Retinal pigment epithelial cell (primary cell): ENCODE results near the gene DLGAP1.

Experiments used
- DNase-seq: peaks from one replicate; pipeline ENCODE4 v3.0.0-alpha.2; 2010; ENCODE audit warnings: low read depth
- H3K4me3 ChIP-seq: 2 replicates; pipeline ENCODE4 v1.5.1; 2011; ENCODE audit warnings: mild to moderate bottlenecking, low read length, control low read depth, moderate library complexity
- CTCF ChIP-seq: conservative IDR thresholded peaks from 2 replicates; pipeline ENCODE4 v1.5.1; 2011; ENCODE audit warnings: low read depth, low read length, control low read depth, inconsistent platforms

Gene DLGAP1

GRCh38 chr18:3815991-3816390 is 639.1 kb downstream of the DLGAP1 start:
- TF ChIP-seq CTCF = no peak
- H3K4me3 ChIP-seq = no peak overlapping the region
- no peak for DNase-seq

DNA sequence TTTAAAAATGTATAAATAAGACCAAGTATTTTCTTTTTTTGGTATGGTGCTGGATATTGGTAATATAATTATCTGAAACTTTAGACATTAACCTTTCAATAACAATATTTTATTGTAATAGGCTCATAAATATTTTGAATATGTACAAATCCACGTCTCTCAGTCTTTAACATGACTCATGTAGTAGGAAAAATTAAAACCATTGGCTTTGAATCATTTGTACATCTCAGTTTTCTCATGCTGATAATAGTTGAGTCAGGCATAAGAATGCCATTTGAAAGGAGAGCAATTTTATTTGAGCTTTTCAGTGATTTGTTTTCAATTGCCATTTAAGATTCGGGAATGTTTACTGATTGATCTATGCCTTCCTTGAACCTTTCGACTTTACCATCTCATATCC is 640.3 kb downstream of the DLGAP1 start:
- TF ChIP-seq CTCF = no peak
- no peak overlapping the region for H3K4me3 ChIP-seq
- no peak for DNase-seq

GRCh38 chr18:3810296-3810695 is 644.8 kb downstream of the DLGAP1 start:
- no peak overlapping the region for H3K4me3 ChIP-seq
- TF ChIP-seq CTCF = no peak
- DNase-seq = no peak

- H3K4me3 ChIP-seq = no peak overlapping the region
- no peak for TF ChIP-seq CTCF
- no peak for DNase-seq
Measured at GRCh38 chr18:3808985-3809780, 645.9 kb downstream of the DLGAP1 start.

GRCh38 chr18:3806656-3807055 is 648.5 kb downstream of the DLGAP1 start:
- H3K4me3 ChIP-seq = no peak overlapping the region
- DNase-seq = no peak
- TF ChIP-seq CTCF = no peak

DNA sequence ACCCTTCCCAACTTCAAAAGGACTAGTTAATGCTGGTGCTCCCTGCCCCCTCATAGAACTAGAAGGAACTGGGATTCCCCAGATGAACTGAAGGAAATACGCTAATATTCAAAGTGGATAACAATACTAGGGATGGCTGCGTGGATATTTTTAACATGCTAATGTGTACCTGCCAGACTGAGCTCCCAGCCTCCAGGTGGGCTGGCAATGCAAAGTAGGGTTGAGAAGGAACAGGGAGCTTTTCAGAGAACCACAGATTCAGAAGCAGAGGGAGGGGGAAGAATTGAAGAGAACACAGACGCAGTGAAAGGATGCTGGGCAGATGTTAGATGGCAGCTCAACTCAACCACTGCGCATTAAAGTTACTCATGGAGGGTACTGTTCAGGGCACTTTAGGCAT is 650.8 kb downstream of the DLGAP1 start:
- no peak for DNase-seq
- H3K4me3 ChIP-seq = no peak overlapping the region
- no peak for TF ChIP-seq CTCF

GRCh38 chr18:3803350-3803749 is 651.8 kb downstream of the DLGAP1 start:
- no peak for TF ChIP-seq CTCF
- DNase-seq = no peak
- H3K4me3 ChIP-seq = no peak overlapping the region
